GM10266 (cell line): Measurements from ENCODE around the gene ERH.
A peak's percentile ranks its signal among the peaks of the same experiment; 100 is the strongest.

ENCODE experiments used
- DNase-seq: peaks from one replicate; pipeline ENCODE4 v3.0.0; 2012; ENCODE audit errors: extremely low spot score
- CTCF ChIP-seq: IDR thresholded peaks from 2 replicates; pipeline ENCODE4 v1.5.1; 2012; ENCODE audit warnings: mild to moderate bottlenecking, low read depth; ENCODE audit not compliant: control insufficient read depth, insufficient read depth; ENCODE audit errors: missing control alignments

Gene ERH

GRCh38 chr14:69398053-69398817, at the start of gene ERH, which contains the start of gene SLC39A9:
Gene ERH (minus strand): TSS chr14:69398299. CDS start chr14:69398233, 66 bp downstream.
Gene SLC39A9 (plus strand): TSS chr14:69398692. CDS start chr14:69399370, 678 bp downstream.
- peak; percentile 87 for DNase-seq
- TF ChIP-seq CTCF = no peak

DNA sequence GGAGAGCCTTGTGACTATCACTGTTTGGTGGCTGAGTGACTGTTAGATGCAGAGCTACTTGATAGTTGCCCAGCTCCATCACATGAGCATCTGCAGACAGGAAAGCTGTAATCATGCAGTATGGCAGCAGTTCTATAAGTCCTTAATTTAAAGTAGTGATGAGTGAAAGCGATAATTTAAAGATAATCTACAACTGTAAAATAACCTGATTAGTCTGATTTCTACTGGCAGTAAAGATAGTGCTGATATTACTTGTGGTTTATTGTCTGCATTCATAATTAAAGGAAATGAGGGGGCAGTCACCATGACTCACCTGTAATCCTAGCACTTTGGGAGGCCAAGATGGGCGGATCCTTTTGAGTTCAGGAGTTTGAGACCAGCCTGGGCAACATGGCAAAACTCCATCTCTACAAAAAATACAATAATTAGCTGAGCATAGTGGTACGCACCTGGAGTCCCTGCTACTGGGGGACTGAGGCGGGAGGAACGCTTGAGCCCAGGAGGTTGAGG, 45.3 kb upstream of the ERH start:
- TF ChIP-seq CTCF = no peak
- DNase-seq = no peak

GRCh38 chr14:69441948-69442347, 43.8 kb upstream of the ERH start:
- no peak for TF ChIP-seq CTCF
- peak; percentile 57 for DNase-seq

DNA sequence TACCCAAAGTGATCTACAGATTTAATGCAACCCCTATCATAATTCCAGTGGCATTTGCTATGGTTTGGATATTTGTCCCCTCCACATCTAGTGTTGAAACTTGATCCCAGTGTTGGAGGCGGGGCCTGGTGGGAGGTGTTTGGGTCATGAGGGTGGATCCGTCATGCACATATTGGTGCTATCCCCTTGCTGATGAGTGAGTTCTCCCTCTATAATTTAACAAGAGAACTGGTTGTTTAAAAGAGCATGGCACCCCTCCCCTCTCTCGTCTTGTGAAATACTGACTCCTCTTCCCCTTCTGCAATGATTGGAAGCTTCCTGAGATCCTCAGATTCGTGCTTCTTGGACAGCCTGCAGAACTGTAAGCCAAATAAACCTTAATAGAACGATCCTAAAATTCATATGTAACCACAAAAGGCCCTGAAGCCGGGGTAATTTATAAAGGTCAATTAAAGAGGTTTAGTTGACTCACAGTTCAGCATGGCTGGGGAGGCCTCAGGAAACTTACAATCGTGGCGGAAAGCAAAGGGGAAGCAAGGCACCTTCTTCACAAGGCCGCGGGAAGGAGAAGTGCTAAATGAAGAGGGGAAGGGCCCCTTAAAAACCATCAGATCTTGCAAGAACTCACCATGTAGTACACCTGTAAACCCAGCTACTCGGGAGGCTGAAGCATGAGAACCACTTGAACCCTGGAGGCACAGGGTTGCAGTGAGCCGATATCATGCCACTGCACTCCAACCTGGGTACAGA, 41.6 kb upstream of the ERH start:
- TF ChIP-seq CTCF = no peak
- no peak for DNase-seq

GRCh38 chr14:69432364-69432763, 34.3 kb upstream of the ERH start:
- DNase-seq = no peak
- no peak for TF ChIP-seq CTCF

DNA sequence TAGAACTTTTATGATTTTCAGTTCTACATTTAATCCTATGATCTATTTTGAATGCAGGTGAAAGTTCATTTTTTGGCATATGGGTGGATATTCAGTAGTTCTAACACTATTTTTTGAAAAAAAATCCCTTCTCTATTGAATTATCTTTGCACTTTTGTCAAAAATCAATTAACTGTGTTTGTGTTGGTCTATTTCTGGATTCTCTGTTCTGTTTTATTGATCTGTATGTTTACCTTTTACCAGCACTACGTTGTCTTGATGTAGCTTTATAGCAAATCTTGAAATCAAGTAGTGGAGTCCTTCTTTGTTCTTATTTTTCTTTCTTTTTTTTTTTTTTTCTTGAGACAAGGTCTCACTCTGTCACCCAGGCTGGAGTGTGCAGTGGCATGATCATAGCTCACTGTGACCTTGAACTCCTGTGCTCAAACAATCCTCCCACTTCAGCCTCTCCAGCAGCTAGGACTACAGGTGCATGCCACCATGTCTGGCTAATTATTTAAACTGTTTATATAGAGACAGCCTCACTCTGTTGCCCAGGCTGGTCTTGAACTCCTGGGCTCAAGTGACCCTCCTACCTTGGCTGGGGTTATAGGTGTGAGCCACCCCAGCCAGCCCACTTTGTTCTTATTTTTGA, 32.3 kb upstream of the ERH start:
- DNase-seq = no peak
- TF ChIP-seq CTCF = no peak

- no peak for TF ChIP-seq CTCF
- no peak for DNase-seq
Observed at GRCh38 chr14:69429643-69430042, 31.5 kb upstream of the ERH start.
